ENCODE measurements around the gene MAP2K3.

DNA sequence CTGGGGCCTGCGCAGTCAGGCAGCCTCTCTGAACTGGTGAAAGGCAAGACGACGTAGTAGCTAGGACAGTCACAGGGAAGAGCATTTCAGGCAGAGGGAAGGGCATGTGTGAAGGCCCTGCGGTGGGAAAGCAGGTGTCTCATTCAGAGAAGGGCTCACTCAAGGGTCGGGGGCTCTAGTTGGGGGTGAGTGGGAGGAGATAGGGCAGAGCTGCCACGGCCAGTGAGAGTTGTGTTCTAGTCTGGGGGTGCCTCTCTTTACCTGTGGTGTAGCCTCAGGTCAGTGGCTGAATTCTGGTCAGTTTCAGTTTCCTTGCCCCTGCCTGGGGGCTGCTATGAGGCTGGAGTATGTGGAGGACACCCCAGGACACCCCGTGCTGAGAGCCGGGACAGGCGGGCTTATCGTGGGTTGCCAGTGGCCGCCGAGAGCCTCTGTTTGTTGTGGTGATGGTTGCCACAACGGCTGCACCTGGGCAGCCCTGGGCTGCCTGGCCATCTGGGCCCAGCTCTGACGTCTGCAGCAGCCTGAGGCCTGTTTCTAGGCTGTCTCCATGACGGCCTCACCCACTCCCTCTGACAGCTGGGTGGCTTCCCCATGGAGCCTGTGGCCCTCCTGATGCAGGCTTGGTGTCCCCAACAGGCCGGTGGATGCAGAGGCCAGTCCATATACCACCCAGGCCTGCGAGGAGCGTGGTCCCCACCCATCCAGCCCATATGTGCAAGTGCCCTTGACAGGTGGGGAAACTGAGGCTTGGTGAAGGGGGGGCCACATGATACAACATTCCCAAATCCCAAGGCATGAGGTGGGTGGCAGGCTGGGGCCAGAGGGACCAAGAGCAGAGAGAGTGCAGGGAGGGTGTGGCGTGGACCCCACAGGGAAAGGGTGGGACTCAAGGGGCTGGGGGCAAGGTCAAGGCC, 10.8 kb downstream of the MAP2K3 start:
- TF ChIP-seq CTCF (IDR thresholded peaks at IDR 0.05) (no peak), POLR2A (IDR thresholded peaks at IDR 0.05) (no peak)
